Coronary artery (tissue), 2 donors: ENCODE measurements around the gene NDUFA5.
A peak's percentile ranks its signal among the peaks of the same experiment; 100 is the strongest.

Experiments
- DNase-seq: peaks from one replicate; pipeline ENCODE4 v3.0.0-alpha.2; 2017; ENCODE audit warnings: low spot score
- H3K27ac ChIP-seq, 2 donors: fragments of 200-600 bp; sonication (generic); one replicate each; pipeline ENCODE4 v1.5.1; 2016 to 2019
- H3K4me3 ChIP-seq: fragments of 200-600 bp; sonication (generic); 2 replicates; pipeline ENCODE4 v1.5.1; 2016; ENCODE audit warnings: mild to moderate bottlenecking, moderate library complexity
- TF ChIP-seq, protein P1 (sequence below): fragments of 200-600 bp; sonication (generic); IDR thresholded peaks from one replicate; pipeline ENCODE4 v1.5.1; 2019; ENCODE audit warnings: antibody characterized with exemption

Gene NDUFA5

DNA sequence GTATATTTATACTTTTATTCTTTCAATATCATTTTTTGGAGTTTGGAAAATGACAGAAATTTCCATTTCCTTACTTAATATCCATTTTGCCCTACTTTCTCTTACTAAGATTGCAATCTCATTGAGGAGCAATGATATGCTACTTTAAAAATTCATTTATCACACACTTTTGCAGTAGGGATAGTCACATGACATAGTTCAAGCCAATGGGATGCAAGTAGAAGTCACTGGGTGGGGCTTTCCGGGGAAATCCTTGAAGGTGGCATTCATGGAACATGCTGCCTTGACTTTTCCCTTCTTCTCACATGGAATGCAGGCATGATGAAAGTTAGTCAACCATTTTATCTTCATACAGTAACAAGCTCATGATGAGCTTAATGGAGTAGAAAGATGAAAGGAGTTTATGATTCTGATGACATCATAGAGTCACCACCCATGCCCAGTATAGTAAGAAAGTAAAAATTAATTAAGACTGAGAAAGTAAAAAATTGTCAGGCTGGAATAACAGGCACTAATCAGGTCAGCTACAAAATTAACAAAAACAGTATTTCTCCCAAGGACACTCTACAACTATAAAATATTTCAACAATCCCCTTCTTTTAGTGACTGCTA, 56.6 kb downstream of the NDUFA5 start:
- Histone ChIP-seq H3K4me3 (no peak overlapping the region), H3K27ac (no peak overlapping the region)
- TF ChIP-seq, protein P1, sequence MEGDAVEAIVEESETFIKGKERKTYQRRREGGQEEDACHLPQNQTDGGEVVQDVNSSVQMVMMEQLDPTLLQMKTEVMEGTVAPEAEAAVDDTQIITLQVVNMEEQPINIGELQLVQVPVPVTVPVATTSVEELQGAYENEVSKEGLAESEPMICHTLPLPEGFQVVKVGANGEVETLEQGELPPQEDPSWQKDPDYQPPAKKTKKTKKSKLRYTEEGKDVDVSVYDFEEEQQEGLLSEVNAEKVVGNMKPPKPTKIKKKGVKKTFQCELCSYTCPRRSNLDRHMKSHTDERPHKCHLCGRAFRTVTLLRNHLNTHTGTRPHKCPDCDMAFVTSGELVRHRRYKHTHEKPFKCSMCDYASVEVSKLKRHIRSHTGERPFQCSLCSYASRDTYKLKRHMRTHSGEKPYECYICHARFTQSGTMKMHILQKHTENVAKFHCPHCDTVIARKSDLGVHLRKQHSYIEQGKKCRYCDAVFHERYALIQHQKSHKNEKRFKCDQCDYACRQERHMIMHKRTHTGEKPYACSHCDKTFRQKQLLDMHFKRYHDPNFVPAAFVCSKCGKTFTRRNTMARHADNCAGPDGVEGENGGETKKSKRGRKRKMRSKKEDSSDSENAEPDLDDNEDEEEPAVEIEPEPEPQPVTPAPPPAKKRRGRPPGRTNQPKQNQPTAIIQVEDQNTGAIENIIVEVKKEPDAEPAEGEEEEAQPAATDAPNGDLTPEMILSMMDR = no peak
- no peak for DNase-seq

GRCh38 chr7:123499211-123499970, 58.2 kb downstream of the NDUFA5 start:
- TF ChIP-seq, protein P1 = no peak
- H3K4me3 ChIP-seq = no peak overlapping the region
- no peak for DNase-seq
- no peak overlapping the region for H3K27ac ChIP-seq

DNA sequence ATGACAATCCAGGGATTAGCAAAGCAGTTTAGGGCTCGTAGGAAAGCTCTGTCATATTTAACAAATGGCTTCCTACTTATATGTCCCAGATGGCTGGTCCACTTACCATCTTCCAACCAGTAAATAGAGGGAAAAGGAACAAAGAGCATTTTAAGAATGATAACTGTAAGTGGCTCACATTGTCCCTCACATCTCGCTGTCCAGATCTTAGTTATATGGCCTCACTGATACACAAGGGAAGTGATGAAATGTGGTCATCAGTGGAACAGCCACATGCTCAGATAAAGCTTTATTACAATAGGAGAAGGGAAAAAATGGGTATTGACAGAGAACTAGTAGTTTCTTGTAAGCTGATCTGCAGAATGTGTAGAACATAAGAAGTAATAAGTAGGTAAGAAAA, 59.0 kb downstream of the NDUFA5 start:
- no peak for DNase-seq
- TF ChIP-seq, protein P1 = no peak
- H3K4me3 ChIP-seq = no peak overlapping the region
- H3K27ac ChIP-seq = no peak overlapping the region

GRCh38 chr7:123498031-123498430, 59.6 kb downstream of the NDUFA5 start:
- DNase-seq = no peak
- TF ChIP-seq, protein P1 = no peak

DNA sequence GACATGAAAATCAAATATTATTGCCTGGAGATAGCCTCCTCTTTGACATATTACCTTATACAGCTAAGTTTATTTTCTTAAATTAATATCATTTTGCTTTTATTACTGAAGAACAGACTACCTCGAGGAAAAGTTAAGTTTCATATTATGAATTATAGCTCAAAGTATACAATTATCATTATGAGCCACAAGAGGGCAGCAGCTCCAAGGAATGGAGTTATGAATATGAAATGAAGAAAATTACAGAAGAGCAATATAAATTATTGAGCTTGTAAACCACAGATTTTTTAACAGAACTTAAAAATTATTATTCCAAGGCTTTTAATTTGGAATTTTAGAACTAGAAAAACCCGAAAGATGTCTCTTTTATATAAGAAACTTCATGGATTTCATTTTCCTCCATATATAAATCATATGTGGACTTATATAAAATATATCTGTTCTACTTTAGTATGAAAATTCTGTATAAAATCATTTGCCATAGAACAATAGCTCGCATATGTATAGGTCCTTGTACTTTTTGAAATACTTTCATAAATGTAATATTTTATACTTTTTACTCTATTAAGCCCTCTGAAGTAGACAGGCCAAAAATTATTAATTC, 63.3 kb downstream of the NDUFA5 start:
- DNase-seq = no peak
- no peak overlapping the region for H3K27ac ChIP-seq
- H3K4me3 ChIP-seq = no peak overlapping the region
- TF ChIP-seq, protein P1 = peak; percentile 51

More at GRCh38 chr7:123498031-123498430, 59.6 kb downstream of the NDUFA5 start:
- H3K27ac ChIP-seq = no peak overlapping the region
- H3K4me3 ChIP-seq = no peak overlapping the region

DNA sequence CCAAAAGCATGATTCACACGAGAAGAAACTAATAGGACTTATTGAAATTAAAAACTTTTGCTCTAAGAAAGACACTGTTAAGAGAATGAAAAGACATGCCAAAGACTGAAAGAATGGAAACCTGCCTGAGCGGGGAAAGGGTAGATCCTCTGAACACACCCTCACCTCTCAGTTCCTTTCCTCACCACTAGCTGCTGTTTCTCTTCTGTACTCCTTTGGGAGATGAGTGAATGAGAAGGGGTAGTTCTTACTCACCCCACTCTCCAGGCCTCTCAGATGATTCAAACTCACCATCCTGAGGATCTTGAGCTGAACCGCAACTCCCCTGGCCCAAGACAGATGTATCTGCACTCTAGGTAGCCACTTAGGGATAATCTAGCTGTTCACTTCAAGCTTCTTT, 65.1 kb downstream of the NDUFA5 start:
- TF ChIP-seq, protein P1 = no peak
- no peak overlapping the region for H3K4me3 ChIP-seq
- no peak overlapping the region for H3K27ac ChIP-seq
- no peak for DNase-seq
